CD4-positive, alpha-beta T cell treated with Interleukin-12 subunit alpha and Interleukin-12 subunit beta, for 1 hour (primary cell): ENCODE measurements around the gene SLC33A1.
"Not testable (repeated sequence)": the region's sequence is repeated elsewhere in the genome, so short reads cannot be mapped to it uniquely, and the experiment has no call there.

Experiments used
- DNase-seq: peaks from one replicate; pipeline ENCODE4 v3.0.0-alpha.2; 2020

The SLC33A1 gene

DNA sequence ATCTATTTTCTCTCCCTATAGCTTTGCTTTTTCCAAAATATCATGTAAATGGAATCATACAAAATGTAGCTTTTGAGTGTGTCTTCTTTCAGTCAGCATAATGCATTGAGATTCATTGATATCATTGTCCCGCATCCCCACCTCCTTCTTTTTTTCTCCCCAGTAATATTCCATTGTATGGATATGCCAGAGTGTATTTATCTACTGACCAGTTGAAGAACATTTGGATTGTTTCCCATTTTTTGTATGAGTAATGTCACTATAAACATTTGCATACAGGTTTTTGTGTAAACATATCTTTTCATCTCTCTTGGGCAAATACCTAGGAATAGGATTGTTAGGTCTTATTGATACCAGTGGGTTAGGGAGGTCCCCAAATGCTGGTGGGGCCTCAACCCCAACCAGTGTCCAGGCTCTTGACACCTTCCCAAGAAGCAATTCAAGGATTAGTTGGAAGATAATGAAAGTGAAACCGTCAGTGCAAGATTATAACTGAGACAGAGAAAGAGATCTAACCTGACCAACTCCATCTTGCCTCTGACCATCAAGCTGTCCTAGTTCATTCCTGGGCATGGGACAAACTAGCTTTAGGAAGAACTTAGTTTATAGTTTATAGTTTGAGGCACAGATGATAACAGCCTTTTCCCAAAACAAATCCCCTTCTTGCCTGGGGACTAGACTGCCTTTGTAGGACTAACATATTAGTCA lies 7.4 kb upstream of the SLC33A1 start:
- DNase-seq = no peak

DNA sequence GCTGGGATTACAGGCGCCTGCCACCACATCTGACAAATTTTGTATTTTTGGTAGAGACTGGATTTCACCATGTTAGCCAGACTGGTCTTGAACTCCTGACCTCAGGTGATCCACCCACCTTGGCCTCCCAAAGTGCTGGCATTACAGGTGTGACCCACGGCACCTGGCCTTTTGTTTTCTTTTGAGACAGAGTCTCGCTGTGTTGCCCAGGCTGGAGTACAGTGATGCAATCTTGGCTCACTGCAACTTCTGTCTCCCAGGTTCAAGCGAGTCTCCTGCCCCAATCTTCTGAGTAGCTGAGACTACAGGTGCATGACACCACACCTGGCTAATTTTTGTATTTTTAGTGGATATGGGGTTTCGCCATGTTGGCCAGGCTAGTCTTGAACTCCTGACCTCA lies 6.2 kb upstream of the SLC33A1 start:
- DNase-seq = not testable (repeated sequence)

DNA sequence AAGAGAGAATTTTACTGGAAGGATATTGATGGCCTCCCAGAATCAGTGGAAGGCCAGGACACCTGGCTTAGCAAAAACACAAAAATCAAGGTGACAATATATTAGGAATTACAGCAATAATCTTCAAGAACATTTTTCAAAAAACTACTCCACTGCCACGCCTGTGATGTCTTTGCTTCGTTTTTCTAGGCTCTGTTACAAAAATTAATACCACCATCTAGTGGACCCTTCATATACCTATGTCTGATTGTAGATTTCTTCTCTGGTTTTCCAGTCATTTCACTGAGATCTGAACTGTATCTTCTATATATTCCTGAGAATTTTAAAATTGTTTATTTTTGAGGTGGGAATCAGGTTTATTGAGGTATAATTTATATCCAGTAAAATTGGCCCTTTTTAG lies 5.6 kb upstream of the SLC33A1 start:
- DNase-seq = peak; percentile 27

DNA sequence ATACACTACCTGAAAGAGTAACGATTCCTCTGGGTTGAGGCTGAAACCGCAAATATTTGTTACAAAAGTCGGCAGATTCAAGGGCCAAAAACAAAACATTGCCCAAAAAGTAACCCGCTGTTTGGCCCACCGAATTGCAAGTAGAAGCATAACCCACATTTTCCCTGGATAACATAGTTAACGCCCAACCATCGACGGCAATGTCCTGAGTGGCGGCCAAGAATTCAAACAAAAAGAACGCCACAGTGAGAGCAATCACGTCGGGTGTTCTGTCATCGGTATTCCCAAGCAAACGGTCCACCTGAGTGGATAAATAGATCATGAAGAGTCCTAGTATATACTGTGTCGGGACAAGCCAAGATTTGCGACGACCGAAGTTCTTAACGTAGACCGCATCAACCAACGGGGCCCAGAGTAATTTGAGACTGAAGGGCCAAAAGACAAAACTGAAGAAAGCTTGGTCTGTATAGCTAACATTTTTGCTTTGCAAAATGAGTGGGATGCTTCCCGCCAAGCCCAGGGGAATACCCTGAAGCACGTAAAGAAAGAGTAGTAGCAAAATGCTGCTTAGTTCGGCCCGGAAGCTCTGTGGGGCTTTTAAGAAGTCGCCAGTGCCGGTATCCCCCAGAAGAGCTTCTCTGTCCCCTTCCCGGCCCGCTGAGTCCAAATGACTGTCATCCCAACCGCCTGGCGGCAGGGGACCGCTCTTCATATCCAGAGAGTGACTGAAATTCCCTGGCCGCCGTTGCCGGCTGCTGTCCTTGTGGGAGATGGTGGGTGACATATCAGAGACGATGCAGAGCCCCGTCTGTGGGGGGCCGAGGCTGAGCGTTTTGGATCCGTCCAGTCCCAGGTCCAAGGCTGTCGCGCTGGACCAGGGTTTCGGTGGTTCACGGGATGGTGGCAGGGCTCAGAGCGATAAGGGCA lies 750 bp downstream of the SLC33A1 start:
- DNase-seq = peak; percentile 30

DNA sequence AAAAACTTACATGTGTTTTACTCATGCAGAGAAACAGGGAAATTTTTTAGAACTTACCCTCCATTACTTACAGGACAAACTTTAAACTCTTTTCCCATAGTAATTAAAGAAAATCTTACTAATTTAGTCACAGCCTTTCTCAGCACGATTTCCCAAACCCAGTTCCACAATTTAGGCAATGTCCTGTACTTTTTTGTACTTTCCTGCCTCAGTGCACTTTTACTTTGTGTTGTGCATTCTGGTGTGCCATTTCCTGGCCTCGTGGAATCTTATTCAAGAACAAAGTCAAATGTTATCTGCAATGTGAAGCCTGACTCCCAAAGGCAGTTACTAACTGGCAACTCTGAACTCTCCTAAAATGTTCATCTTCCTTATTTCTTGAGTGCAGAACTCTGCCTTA lies 1.9 kb downstream of the SLC33A1 start:
- DNase-seq = no peak

DNA sequence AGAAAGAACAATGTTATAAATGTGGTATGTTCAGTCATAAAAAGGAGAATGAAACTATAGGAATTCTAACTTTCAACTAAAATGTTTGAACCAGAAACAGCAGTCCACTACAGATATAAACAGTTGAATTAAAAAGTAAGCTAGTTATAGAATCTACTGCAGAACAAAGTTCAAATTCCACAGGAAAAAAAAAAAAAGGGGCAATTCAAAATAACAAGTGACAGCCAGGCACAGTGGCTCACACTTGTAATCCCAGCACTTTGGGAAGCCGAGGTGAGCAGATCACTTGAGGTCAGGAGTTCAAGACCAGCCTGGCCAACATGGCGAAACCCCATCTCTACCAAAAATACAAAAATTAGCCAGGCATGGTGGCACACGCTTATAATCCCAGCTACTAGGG lies 4.8 kb downstream of the SLC33A1 start:
- not testable (repeated sequence) for DNase-seq

DNA sequence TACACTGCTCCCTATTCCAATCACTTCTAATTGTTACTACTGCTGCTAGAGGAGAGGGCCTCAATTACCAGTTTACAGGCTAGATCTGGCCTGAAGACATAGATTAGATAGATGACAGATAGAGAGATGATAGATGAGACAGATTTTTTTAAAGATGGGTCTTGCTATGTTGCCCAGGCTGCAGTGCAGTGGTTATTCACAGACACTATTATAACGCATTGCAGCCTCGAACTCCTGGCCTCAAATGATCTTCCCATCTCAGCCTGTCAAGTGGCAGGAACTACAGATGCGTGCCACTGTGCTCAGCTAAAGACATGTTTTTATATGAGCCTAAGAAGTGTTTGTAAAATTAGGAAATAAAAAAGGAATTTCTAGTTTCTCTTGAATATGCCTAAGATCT lies 6.2 kb downstream of the SLC33A1 start:
- DNase-seq = no peak

DNA sequence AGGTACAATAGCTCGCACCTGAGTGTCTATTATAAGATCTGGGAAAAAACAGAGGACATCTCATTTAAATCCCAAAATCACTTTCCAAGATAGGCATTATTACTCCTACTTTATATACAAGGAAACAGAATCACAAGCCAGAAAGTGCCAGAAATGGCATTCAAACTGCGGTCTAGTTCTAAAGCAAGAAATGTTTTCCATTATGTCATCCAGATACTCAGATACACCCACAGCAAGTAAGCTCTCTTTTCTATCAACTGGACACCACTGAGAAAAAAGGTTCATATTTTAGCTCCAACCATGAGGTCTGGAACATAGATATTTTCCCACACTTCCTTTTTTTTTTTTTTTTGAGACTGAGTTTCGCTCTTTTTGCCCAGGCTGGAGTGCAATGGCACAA lies 8.1 kb downstream of the SLC33A1 start:
- no peak for DNase-seq

DNA sequence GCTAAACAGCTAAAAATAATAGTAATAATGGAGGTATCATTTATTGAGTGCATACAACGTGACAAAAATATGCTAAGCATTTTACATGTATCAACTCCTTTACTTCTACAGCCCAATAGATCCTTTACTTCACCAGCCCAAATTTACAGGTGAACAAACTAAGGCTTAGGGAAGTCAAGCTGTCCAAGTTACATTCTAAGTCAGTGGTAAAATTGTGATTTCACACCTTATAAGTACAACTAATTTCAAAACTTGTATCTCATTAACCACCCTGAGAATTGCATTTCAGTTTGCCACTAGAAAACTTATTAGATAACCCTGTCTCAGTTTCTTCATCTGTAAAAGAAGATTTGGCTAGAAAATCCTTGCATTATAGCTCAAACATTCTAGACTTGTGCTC lies 10.7 kb downstream of the SLC33A1 start:
- DNase-seq = no peak

DNA sequence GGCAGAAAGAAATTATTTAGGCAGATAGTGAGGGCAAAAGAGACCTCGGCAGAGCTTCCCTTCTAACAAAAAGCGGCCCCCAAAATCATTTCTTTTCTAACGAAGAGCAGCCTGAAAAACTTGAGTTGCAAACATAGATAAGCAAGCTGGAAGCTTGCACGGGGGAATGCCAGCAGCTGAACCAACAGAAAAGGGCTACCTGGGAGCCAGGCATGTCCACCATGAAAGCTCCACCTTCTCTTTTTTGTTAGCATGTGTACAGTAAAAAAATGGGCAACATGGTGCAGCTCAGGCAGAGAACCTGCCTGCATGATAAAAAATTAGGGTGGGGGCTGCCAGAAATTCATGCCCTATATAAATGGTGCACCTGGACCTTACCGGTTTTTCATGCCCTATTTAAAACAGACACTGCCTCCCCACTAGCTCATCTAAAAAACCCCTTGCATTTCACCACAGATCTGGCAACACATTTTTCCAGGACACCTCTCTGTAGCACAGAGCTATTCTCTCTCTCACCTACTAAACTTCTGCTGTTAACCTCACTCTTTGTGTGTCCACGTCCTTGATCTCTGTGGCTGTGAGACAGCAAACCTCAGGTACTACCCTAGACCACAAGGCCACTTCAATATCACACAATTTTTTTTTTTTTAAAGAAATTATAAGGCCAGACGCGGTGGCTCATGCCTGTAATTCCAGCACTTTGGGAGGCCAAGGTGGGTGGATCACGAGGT lies 18.7 kb downstream of the SLC33A1 start:
- DNase-seq = no peak

DNA sequence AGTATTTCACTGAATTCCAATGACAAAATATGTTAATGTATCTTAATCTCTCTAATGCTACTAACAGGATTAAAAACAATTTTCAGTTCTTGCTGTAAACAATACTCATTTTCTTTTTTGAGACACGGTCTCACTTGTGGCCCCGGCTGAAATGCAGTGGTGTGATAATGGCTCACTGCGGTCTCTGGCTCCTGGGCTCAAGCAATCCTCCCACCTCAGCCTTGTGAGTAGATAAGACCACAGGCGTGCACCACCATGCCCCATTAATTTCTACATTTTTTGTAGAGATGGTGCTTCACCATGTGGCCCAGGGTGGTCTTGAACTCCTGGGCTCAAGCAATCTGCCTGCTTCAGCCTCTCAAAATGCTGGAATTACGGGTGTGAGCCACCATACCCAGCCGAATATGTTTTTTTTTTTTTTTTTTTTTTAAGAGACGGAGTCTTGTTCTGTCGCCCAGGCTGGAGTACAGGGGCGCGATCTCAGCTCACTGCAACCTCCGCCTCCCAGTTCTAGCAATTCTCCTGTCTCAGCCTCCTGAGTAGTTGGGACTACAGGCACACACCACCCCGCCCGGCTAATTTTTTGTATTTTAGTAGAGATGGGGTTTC lies 25.6 kb downstream of the SLC33A1 start:
- DNase-seq = not testable (repeated sequence)

DNA sequence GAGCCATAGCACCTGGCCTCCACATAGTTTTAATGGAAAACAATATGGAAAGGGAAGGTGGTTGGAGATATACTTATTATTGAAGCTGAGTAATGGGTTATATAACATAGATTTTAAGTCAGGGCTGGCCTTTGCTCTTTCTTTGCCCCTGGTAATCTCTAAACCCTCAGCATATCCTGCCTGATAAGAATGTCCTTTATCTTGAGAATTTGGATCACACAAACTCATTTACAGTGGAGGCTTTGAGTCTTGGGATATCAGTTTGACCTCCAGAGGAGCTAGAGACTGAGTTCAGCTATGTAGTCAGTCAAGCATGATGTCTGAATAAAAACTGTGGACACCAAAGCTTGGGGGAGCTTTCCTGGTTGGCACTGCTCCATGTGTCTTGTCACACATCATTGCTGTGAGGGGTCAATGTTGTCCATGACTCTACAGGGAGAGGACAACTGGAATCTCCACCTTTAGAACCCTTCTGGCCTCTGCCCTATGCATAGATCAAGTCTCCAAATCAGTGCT lies 39.1 kb downstream of the SLC33A1 start:
- no peak for DNase-seq

DNA sequence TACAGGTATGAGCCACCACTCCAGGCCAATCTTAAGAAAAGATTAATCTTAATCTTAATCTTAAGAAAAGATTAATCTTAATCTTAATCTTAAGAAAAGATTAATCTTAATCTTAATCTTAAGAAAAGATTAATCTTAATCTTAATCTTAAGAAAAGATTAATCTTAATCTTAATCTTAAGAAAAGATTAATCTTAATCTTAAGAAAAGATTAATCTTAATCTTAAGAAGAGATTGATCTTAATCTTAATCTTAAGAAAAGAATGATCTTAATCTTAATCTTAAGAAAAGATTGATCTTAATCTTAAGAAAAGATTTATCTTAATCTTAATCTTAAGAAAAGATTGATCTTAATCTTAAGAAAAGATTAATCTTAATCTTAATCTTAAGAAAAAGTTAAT lies 41.0 kb downstream of the SLC33A1 start:
- DNase-seq = not testable (repeated sequence)

DNA sequence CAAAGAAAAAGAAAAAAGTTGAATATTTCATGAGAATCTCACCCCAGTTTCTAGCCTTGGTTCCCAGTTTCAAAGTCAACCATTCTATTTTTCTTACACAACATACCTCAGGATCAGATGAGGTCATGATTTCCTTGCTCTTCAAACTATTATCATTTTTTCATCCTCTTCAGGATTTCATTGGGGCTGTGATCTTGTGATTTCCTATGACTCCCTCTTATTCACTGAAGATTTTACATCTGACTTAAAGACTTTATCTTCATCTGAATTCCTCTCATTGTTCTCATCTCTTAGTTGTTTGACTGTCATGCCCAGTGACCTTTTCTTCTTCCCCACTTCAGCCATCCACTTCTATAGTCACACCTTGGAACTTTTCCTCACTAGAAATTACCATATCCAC lies 45.0 kb downstream of the SLC33A1 start:
- DNase-seq = no peak

DNA sequence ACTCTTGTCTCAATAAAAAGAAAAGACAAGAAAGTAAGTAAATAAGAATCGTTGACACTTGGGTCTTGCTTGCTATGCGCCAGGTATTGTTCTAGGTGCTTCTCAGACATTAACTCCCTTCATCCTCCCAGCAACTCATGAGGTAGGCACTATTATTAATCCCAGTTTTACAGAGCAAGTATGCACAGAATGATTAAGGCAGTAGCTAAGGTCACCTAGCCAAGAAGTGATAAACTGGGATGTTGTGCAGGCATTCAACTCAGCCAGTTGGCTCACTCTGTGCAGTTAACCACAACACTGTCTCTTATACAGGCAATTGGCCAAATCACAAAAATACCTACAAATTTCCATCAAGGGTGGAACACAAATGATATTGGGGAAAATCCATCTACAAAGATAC lies 46.4 kb downstream of the SLC33A1 start:
- no peak for DNase-seq

DNA sequence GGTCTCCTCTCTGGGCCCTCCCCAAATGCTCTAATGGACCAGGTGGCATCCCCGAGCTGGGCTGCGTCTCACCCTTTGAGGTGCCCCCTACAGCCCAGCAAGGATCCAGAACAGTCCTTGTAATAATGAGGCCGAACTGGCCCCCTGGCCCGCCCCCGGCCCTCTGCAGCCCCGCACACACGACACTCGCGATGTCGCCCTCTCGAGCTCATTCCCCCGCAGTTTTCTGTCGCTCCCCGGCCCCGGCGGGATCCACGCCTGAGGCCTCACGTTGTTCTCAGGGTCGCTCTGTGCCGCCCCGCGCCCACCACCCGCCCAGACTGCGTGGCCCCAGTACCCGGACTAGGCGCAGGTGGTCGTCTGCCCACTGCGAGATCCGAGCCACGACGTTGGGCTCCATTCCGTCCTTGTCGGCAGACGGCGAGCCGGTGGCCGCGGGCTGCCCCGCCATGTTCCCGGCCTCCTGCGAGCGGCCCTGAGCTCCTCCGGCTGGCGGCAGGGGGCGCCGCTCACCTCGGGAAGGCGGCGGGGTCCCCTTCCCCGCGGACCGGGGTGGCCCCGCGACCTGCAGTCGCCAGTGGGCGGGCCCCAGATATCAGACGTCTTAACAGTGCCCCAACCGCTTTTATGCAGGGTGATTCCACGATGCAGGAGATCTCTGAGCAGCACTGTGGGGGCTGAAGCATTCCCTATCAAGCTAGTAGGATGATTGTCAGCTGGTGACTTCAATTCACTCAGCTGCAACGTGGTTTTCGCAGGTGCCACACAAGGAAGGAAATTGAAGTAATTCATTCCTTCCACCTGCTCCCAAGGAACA lies 48.2 kb downstream of the SLC33A1 start, which contains the start of gene C3orf33:
C3orf33 (minus strand) TSS at position 477 of the 817 bp plus-strand sequence; CDS start at position 451, 26 bp downstream.
- peak; percentile 82 for DNase-seq

DNA sequence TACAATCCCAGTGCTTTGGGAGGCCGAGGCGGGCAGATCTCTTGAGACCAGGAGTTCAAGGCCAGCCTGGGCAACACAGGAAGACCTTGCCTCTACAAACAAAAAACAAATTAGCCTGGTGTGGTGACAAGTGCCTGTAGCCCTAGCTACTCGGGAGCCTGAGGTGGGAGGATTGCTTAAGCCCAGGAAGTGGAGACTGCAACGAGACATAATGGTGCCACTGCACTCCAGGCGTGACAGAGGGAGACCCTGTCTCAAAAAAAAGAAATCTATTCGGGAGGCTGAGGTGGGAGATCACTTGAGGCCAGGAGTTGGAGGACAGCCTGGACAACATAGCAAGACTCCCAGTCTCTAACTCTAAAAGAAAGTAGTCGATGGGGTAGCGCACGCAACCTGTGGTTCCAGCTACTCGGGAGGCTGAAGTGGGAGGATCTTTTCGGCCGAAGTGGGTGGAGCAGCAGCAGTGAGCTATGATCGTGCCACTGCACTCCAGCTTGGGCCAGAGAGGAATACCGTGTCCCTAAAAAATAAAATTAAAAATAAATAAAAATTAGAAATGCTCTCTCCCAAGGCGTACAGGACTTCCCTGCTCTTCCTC lies 48.9 kb downstream of the SLC33A1 start:
- peak; percentile 32 for DNase-seq

DNA sequence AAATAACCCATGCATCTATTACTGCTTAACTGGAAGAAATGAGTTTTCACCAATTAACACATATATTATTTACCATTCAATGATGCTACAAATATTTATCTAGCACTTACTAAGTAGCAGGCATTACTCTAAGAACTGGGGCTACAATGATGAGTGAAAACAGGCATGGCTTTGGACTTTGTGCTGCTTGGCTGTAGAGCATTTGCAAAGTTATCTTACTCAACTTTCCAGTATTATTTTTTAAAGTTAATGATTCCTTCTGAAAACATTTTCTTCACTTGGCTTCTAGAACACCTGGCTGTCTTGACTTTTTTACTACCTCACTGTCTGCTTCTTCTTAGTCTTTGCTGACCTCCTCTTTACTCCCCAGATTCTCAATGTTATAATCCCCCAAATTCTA lies 49.9 kb downstream of the SLC33A1 start:
- DNase-seq = no peak

DNA sequence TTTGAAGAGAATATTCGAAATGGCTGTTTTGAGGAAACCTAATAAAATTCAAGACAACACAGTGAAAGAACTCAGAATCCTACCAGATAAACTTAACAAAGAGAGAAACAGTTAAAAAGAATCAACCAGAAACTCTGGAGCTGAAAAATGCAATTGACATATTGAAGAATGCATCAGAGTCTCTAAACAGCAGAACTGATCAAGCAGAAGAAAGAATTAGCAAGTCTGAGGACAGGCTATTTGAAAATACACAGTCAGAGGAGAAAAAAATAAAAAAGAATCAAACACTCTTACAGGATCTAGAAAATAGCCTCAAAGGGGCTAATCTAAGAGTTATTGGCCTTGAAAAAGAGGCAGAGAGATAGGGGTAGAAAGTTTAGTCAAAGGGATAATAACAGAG lies 61.7 kb downstream of the SLC33A1 start:
- DNase-seq = no peak

DNA sequence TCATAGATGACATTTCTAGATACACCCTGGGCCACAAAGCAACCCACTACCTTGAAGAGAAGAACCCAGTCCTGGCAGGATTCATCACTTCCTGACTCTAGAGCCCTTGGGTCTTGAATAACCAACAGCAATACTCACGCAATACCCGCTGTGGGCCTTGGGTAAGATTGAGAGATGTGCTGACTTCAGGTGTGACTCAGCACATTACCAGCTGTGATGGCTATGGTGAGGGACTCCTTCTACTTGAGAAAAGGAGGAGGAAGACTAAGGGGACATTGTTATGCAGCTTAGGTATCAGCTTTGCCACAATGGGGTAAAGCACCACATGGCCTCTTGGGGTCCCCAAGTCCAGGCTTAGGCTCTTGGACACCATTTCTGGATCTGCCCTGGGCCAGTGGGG lies 63.0 kb downstream of the SLC33A1 start:
- DNase-seq = no peak

DNA sequence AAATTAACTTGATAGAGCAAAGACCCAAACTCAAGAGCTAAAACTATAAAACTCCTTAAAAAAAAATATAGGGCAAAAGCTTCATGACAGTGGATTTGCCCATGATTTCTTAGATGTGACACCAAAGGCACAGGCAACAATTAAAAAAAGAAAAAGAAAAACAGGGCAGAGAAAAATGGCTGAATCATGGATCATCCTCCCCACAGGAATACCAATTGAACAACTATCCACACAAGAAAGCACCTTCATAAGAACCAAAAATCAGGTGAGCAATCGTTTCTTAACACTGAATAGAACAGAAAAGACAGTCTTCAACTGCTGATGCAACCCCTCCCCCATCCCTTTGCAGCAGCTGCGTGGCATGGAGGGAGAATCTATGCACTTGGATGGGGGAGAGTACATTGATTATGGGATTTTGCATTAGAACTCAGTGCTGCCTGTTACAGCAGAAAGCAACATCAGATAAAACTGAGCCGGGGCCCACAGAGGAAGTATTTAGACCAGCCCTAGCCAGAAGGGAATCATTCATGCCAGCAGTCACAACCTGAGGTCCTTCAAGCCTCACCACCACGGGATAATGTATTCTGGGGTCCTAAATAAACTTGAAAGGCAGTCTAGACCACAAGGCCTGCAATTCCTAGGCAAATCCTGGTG lies 63.8 kb downstream of the SLC33A1 start:
- no peak for DNase-seq
